NCI-H2227 (cell line): ENCODE results near the gene IL17RA.

Source experiments
- DNase-seq: peaks from one replicate; lab custom pipeline; 2025; ENCODE audit not compliant: unreplicated experiment; lab: John Stamatoyannopoulos, UW

Gene IL17RA

GRCh38 chr22:17079572-17079971 lies 5.2 kb upstream of the IL17RA start:
- no peak for DNase-seq

DNA sequence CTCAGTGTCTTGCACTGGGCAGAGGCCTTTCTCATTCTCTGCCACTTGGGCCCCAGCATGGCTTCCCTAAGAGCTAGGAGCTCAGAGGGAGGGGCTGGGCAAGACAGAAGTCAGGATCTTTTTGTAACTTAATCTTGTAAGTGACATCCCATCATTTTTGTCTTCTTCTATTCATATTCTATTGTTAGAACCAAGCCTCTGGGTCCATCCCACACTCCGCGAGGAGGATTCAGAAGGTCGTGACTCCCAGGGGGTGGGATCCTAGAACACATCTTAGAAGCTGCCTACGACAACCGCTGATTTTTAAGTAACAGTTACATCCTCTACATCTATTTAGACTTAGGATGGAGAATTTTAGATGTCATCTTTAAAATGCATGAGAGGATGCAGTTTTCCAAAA lies 1.5 kb upstream of the IL17RA start:
- peak; percentile 48 for DNase-seq

DNA sequence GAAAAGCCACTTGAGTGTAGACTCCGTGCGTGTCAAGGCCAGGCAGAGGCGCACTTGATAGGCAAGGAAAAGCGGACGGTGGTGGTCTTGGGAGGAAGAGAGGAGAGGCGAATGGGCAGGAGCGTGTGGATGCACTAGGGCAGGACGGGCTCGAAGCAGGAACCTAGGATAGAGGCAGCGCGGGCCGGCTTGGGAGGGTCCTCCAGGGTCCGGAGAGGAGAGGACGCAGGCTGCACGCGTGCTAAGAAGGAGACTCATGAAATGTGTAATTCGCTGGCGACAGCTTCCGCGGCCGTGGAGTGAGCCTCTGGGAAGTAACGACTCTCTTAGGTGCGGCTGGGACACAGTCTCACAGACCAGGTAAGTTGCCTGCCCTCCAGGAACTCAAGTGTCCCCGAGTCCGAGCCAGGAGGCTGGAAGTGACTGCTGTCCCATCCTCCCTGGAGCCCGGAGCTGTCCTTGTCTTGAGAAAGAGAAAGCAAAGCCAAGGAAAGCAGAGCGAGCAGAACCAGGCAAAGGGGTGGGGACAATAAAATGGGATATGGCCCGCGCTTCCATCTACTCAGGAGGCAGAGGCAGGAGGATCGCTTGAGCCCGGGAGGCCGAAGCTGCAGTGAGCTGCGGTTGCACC lies 874 bp upstream of the IL17RA start:
- DNase-seq = peak; percentile 38

- peak; percentile 58 for DNase-seq
Observed at GRCh38 chr22:17085277-17086181, 729 bp downstream of the IL17RA start.

DNA sequence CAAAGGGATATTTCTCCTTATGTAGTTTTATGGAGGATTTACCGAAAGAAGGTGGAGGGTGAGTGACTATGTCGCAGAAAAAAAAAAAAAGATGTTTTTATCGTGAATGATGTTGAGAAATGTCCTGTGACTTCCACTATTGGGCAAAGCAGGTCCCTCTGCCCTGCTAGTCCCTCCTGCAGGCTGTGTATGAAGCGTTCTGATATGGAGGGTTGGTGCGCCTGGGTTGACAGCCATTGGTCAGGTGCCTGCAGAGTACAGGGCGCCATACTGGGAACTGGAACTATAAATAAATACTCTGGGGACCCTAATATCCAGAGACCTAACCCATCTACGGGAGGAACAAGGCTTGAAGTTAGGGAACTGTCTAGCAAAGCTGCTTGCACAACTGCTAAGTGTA lies 1.5 kb downstream of the IL17RA start:
- peak; percentile 21 for DNase-seq

- DNase-seq = no peak
Observed at GRCh38 chr22:17086788-17087497, 2.1 kb downstream of the IL17RA start.

GRCh38 chr22:17087498-17088131 lies 2.8 kb downstream of the IL17RA start:
- DNase-seq = no peak

GRCh38 chr22:17090550-17090949 lies 5.8 kb downstream of the IL17RA start:
- no peak for DNase-seq

GRCh38 chr22:17091851-17092250 lies 7.1 kb downstream of the IL17RA start:
- no peak for DNase-seq

DNA sequence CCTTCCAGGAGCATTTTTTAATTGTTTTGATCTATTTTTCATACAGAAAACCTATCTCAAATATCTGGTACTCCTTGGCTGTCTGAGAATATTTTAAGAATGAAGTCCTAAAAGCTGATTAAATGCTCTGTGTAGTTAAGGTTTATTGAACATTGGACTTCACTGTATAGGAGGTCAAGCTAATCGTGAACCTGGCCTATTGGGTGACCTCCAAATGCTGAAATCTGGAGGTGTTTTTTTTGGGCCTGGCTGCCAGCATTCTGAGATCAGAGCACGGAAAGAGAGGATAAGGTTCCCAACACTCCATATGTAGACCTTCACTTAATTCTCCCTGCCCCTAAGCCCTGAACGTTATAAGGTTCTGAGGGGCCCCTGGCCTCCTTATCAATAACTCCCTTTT lies 8.3 kb downstream of the IL17RA start:
- DNase-seq = no peak

GRCh38 chr22:17095538-17095937 lies 10.7 kb downstream of the IL17RA start:
- DNase-seq = peak; percentile 36

DNA sequence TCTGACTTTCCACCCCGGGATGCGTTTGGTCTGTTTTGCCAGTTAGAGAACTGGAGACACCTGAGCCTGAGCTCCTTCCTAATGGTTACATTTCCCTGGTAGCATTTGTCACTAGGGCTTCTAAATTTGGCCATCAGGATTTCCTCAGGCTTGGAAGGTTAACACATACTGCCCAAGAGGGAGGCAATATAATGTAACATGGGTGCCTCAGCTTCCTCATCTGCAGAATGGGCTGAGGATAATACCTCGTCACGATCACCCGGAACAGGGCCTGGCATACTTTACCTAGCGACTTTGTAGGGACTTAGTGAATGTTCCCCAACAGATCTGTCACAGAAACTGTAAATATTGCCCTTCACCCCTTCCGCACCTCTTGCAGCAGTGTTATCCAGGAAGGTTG lies 11.3 kb downstream of the IL17RA start:
- DNase-seq = no peak

- DNase-seq = no peak
Observed at GRCh38 chr22:17097062-17097461, 12.3 kb downstream of the IL17RA start.

- DNase-seq = no peak
Observed at GRCh38 chr22:17097701-17098100, 12.9 kb downstream of the IL17RA start.

- DNase-seq = no peak
Observed at GRCh38 chr22:17098379-17098819, 13.6 kb downstream of the IL17RA start.

- DNase-seq = no peak
Observed at GRCh38 chr22:17100621-17101020, 15.8 kb downstream of the IL17RA start.

GRCh38 chr22:17101475-17102296 lies 16.9 kb downstream of the IL17RA start:
- DNase-seq = no peak

- DNase-seq = no peak
Observed at GRCh38 chr22:17102297-17102667, 17.5 kb downstream of the IL17RA start.

- DNase-seq = no peak
Observed at GRCh38 chr22:17103351-17103750, 18.6 kb downstream of the IL17RA start.

DNA sequence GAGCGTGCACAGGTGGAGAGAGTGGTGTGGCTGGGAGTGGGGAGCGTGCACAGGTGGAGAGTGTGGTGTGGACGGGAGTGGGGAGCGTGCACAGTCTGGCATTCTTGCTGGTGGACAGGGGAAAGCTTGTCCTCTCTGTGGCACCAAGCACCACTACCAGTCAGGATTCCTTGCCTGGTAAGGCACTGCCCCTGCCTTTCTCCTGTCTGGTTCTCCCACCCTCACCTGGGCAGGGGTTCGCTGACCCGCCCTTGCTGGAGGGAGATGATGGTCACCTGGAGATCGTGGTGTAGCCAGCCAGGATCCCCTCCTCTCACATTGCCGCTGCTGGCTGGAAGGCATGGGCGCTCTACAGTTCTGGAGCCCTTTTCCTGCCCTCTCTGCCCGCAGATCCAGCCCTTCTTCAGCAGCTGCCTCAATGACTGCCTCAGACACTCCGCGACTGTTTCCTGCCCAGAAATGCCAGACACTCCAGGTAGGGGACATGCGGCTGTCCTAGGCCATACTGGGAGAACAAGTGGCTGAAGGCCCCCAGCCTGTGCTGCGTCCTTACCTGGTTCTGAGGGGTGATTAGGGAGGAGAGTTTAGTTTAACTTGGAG lies 19.6 kb downstream of the IL17RA start:
- DNase-seq = no peak
